GM23338 (cell line): Measurements from ENCODE around the gene TMEM269. TPM values are rescaled to one million over a fixed set of nuclear protein-coding genes. Genes with fewer than 3 reads are reported as not detected.

Source experiments
- ATAC-seq: fragments of 200-7000 bp; cut with Tn5 transposase; 3 replicates; pipeline ENCODE4 v1.9.1; 2020
- DNase-seq: peaks from one replicate; pipeline ENCODE4 v3.0.0-alpha.2; 2015; ENCODE audit warnings: low spot score
- H2AFZ ChIP-seq: fragments of 200-600 bp; sonication (generic); 2 replicates; pipeline ENCODE4 v1.8.0; 2016; ENCODE audit warnings: antibody characterized with exemption, mild to moderate bottlenecking, moderate library complexity
- H3F3A ChIP-seq: fragments of 200-600 bp; sonication (generic); replicated peaks from 2 replicates; pipeline ENCODE4 v1.8.0; 2017; ENCODE audit warnings: antibody characterized with exemption, mixed run types, low read depth
- H3K27ac ChIP-seq: fragments of 200-600 bp; sonication (generic); 2 replicates; pipeline ENCODE4 v1.6.1; 2016; ENCODE audit warnings: low read depth
- H3K27me3 ChIP-seq: fragments of 200-600 bp; sonication (generic); 2 replicates; pipeline ENCODE4 v1.8.0; 2016; ENCODE audit warnings: mild to moderate bottlenecking, mixed run types, moderate library complexity; ENCODE audit not compliant: insufficient read depth
- H3K36me3 ChIP-seq: fragments of 200-600 bp; sonication (generic); 2 replicates; pipeline ENCODE4 v1.8.0; 2016; ENCODE audit warnings: mild to moderate bottlenecking; ENCODE audit not compliant: insufficient read depth
- H3K4me1 ChIP-seq: fragments of 200-600 bp; sonication (generic); 2 replicates; pipeline ENCODE4 v1.8.0; 2016; ENCODE audit warnings: mild to moderate bottlenecking, moderate library complexity; ENCODE audit not compliant: insufficient read depth
- H3K4me2 ChIP-seq: fragments of 200-600 bp; sonication (generic); 2 replicates; pipeline ENCODE4 v1.7.1; 2017; ENCODE audit warnings: mixed run types
- H3K4me3 ChIP-seq: fragments of 200-600 bp; sonication (generic); 2 replicates; pipeline ENCODE4 v1.6.1; 2016; ENCODE audit warnings: mixed run types
- H3K79me2 ChIP-seq: fragments of 200-600 bp; sonication (generic); replicated peaks from 2 replicates; pipeline ENCODE4 v1.8.0; 2017; ENCODE audit warnings: mild to moderate bottlenecking; ENCODE audit not compliant: insufficient read depth
- H3K9me2 ChIP-seq: fragments of 200-600 bp; sonication (generic); 2 replicates; pipeline ENCODE4 v1.8.0; 2017; ENCODE audit not compliant: insufficient read depth
- H4K20me1 ChIP-seq: fragments of 200-600 bp; sonication (generic); replicated peaks from 2 replicates; pipeline ENCODE4 v1.8.0; 2017; ENCODE audit warnings: mild to moderate bottlenecking; ENCODE audit not compliant: insufficient read depth
- H3K27ac Mint-ChIP-seq: 2 replicates; pipeline ENCODE4 v1.8.0; 2020; ENCODE audit warnings: inconsistent platforms, mild to moderate bottlenecking, moderate library complexity, mixed read lengths
- H3K27me3 Mint-ChIP-seq: 3 replicates; pipeline ENCODE4 v1.8.0; 2022; ENCODE audit warnings: low read depth, mild to moderate bottlenecking, moderate library complexity, mixed read lengths, inconsistent platforms; ENCODE audit not compliant: insufficient read depth, poor library complexity
- H3K36me3 Mint-ChIP-seq: 3 replicates; pipeline ENCODE4 v1.8.0; 2021; ENCODE audit warnings: low read depth, mild to moderate bottlenecking, inconsistent platforms, moderate library complexity, mixed read lengths
- H3K4me1 Mint-ChIP-seq: 3 replicates; pipeline ENCODE4 v1.8.0; 2020; ENCODE audit warnings: mild to moderate bottlenecking, inconsistent platforms, mixed read lengths
- H3K4me3 Mint-ChIP-seq: 3 replicates; pipeline ENCODE4 v1.8.0; 2021; ENCODE audit warnings: moderate library complexity, mild to moderate bottlenecking, inconsistent platforms, mixed read lengths
- H3K9me3 Mint-ChIP-seq: 3 replicates; pipeline ENCODE4 v1.8.0; 2020; ENCODE audit warnings: moderate library complexity, mild to moderate bottlenecking, inconsistent platforms, mixed read lengths
- CREB1 ChIP-seq: fragments of 250-450 bp; sonication (Bioruptor Pico); IDR thresholded peaks from 2 replicates; pipeline ENCODE4 v1.5.0; 2020; ENCODE audit warnings: low read depth, mild to moderate bottlenecking, moderate library complexity
- CTCF ChIP-seq, 2 experiments: fragments of 200-600 bp in 1 of 2; sonication (generic) in 1 of 2; conservative IDR thresholded peaks; 2 replicates each; pipeline versions ENCODE4 v1.5.1 to v1.6.1; 2016 to 2017; ENCODE audit warnings: antibody characterized with exemption in 2 of 2, low read depth in 2 of 2, mild to moderate bottlenecking in 2 of 2, moderate library complexity in 1 of 2
- ETS1 ChIP-seq: IDR thresholded peaks from 2 replicates; pipeline ENCODE4 v1.6.1; 2016; ENCODE audit warnings: antibody characterized with exemption
- EZH2 ChIP-seq: fragments of 200-600 bp; sonication (generic); IDR thresholded peaks from one replicate; pipeline ENCODE4 v1.8.0; 2017; ENCODE audit warnings: antibody characterized with exemption, mild to moderate bottlenecking, low read depth; ENCODE audit not compliant: unreplicated experiment
- EZH2phosphoT487 ChIP-seq: fragments of 200-600 bp; sonication (generic); IDR thresholded peaks from one replicate; pipeline ENCODE4 v1.8.1; 2018; ENCODE audit warnings: antibody characterized with exemption; ENCODE audit not compliant: unreplicated experiment
- JUNB ChIP-seq: IDR thresholded peaks from one replicate; pipeline ENCODE4 v1.6.1; 2016; ENCODE audit warnings: antibody characterized with exemption; ENCODE audit not compliant: unreplicated experiment
- NANOG ChIP-seq: IDR thresholded peaks from 2 replicates; pipeline ENCODE4 v1.6.1; 2016; ENCODE audit warnings: antibody characterized with exemption, borderline replicate concordance
- POLR2AphosphoS5 ChIP-seq: IDR thresholded peaks from 2 replicates; pipeline ENCODE4 v1.6.1; 2016; ENCODE audit warnings: antibody characterized with exemption, low read depth
- REST ChIP-seq: IDR thresholded peaks from one replicate; pipeline ENCODE4 v1.6.1; 2018; ENCODE audit warnings: antibody characterized with exemption; ENCODE audit not compliant: unreplicated experiment
- STAT1 ChIP-seq: IDR thresholded peaks from one replicate; pipeline ENCODE4 v1.6.1; 2016; ENCODE audit warnings: antibody characterized with exemption; ENCODE audit not compliant: unreplicated experiment
- ZNF114 ChIP-seq: fragments of 250-450 bp; sonication (Bioruptor Pico); IDR thresholded peaks from 2 replicates; pipeline ENCODE4 v1.5.0; 2020; ENCODE audit warnings: mild to moderate bottlenecking, moderate library complexity
- ZNF331 ChIP-seq: fragments of 250-450 bp; sonication (Bioruptor Pico); IDR thresholded peaks from 2 replicates; pipeline ENCODE4 v1.5.0; 2020; ENCODE audit warnings: low read depth, mild to moderate bottlenecking, moderate library complexity
- ZNF462 ChIP-seq: fragments of 250-450 bp; sonication (Bioruptor Pico); IDR thresholded peaks from 2 replicates; pipeline ENCODE4 v1.5.0; 2020; ENCODE audit warnings: mild to moderate bottlenecking, moderate library complexity
- polyA plus RNA-seq: library from polyadenylated mRNA; unstranded; fragments of >200 nt; fragmentation: Nextera tagmentation; extraction: Ambion mirVana; gene quantifications from 2 replicates; pipeline ENCODE4 v1.2.1, GENCODE V29; 2016
- total RNA-seq: library from RNA; depleted of rRNA; stranded (reverse); fragments of >200 nt; shearing (Covaris generic); gene quantifications from 2 replicates; pipeline ENCODE4 v1.2.3, GENCODE V29; 2014

TMEM269 gene
- total and polyA plus RNA-seq, 2 experiments from 2014 or later, result 0.31 to 0.45 TPM

GRCh38 chr1:42820813-42821212, 36.0 kb downstream of the TMEM269 start (continued):
- TF ChIP-seq ZNF114 (CRISPR knock-in tag) (no peak), POLR2AphosphoS5 (no peak), NANOG (no peak)

GRCh38 chr1:42821690-42822089, 36.9 kb downstream of the TMEM269 start:
- Histone ChIP-seq H2AFZ (no peak overlapping the region), H3K4me2 (no peak overlapping the region), H3K4me3 (no peak overlapping the region), H3K79me2 (no peaks in the 10 kb centered on the region), H3K36me3 (no peaks in the 10 kb centered on the region), H3K9me2 (no peaks in the 10 kb centered on the region), H3K27me3 (no peaks in the 10 kb centered on the region), H3K27ac (no peak overlapping the region), H4K20me1 (no peaks in the 10 kb centered on the region), H3K4me1 (peaks cover 25% of the 10 kb centered on the region), H3F3A (0 out of 2 replicates have a peak, but pooled peaks cover 2% of the 10 kb centered on the region)
- TF ChIP-seq ZNF462 (CRISPR knock-in tag), result no peak
- TF ChIP-seq EZH2, result no peak
- TF ChIP-seq REST, result no peak
- no peak for TF ChIP-seq JUNB
- TF ChIP-seq CTCF (conservative IDR thresholded peaks at IDR 0.05; ENCODE audit: low read depth in 2 of 2), result no peak
- TF ChIP-seq ETS1, result no peak
- TF ChIP-seq EZH2phosphoT487, result no peak
- TF ChIP-seq ZNF114 (CRISPR knock-in tag), result no peak
- TF ChIP-seq STAT1, result no peak
- no peak for TF ChIP-seq NANOG
- no peak for TF ChIP-seq POLR2AphosphoS5
- no peak for TF ChIP-seq CREB1 (CRISPR knock-in tag)
- TF ChIP-seq ZNF331 (CRISPR knock-in tag), result no peak
- Mint-ChIP-seq H3K4me3 (no peak overlapping the region), H3K9me3 (no peaks in the 10 kb centered on the region), H3K27ac (no peak overlapping the region), H3K4me1 (peaks cover 19% of the 10 kb centered on the region), H3K27me3 (peaks cover 2% of the 10 kb centered on the region), H3K36me3 (no peaks in the 10 kb centered on the region)
- no peak for ATAC-seq
- DNase-seq, result no peak
